Neural cell (in vitro differentiated cells): ENCODE measurements around the gene RBM33. TPM values are rescaled to one million over a fixed set of nuclear protein-coding genes. Genes with fewer than 3 reads are reported as not detected.

Experiments used
- H2AFZ ChIP-seq: fragments of 200-600, 300-800 bp; sonication (generic), shearing (Covaris generic); 2 replicates; pipeline ENCODE4 v1.6.0; 2014; ENCODE audit warnings: low read depth, mild to moderate bottlenecking, antibody characterized with exemption, low read length, moderate library complexity
- H3F3A ChIP-seq: fragments of 200-600 bp; shearing (Covaris generic); 2 replicates; pipeline ENCODE4 v1.6.1; 2016; ENCODE audit warnings: mild to moderate bottlenecking, moderate library complexity, mixed read lengths, antibody characterized with exemption, low read length; ENCODE audit not compliant: insufficient read depth, poor library complexity, severe bottlenecking
- H3K27ac ChIP-seq: fragments of 200-600, 300-800 bp; sonication (generic), shearing (Covaris generic); 2 replicates; pipeline ENCODE4 v1.5.1; 2014; ENCODE audit warnings: mild to moderate bottlenecking, low read length, moderate library complexity
- H3K27me3 ChIP-seq: fragments of 300-800, 200-600 bp; sonication (generic), shearing (Covaris generic); 2 replicates; pipeline ENCODE4 v1.6.0; 2014; ENCODE audit warnings: mild to moderate bottlenecking, low read depth, low read length, moderate library complexity; ENCODE audit not compliant: insufficient read depth
- H3K36me3 ChIP-seq: fragments of 300-800, 200-600 bp; sonication (generic), shearing (Covaris generic); 2 replicates; pipeline ENCODE4 v1.5.1; 2014; ENCODE audit warnings: mild to moderate bottlenecking, antibody characterized with exemption, low read length, moderate library complexity; ENCODE audit not compliant: insufficient read depth
- H3K4me2 ChIP-seq: fragments of 300-800, 200-600 bp; sonication (generic), shearing (Covaris generic); 2 replicates; pipeline ENCODE4 v1.6.0; 2014; ENCODE audit warnings: mild to moderate bottlenecking, low read length
- H3K4me3 ChIP-seq: fragments of 300-800, 200-600 bp; sonication (generic), shearing (Covaris generic); 2 replicates; pipeline ENCODE4 v1.5.1; 2014; ENCODE audit warnings: mild to moderate bottlenecking, low read length, moderate library complexity
- H3K79me2 ChIP-seq: fragments of 200-600 bp; shearing (Covaris generic); replicated peaks from 2 replicates; pipeline ENCODE4 v1.6.0; 2014; ENCODE audit warnings: mild to moderate bottlenecking, low read length, moderate library complexity; ENCODE audit not compliant: insufficient read depth
- H3K9ac ChIP-seq: fragments of 300-800, 200-600 bp; sonication (generic), shearing (Covaris generic); 2 replicates; pipeline ENCODE4 v1.6.1; 2016; ENCODE audit warnings: mild to moderate bottlenecking, low read length, mixed read lengths
- H3K9me2 ChIP-seq: fragments of 200-600 bp; shearing (Covaris generic); 2 replicates; pipeline ENCODE4 v1.6.1; 2016; ENCODE audit warnings: mild to moderate bottlenecking, low read length, mixed read lengths; ENCODE audit not compliant: insufficient read depth
- H3K9me3 ChIP-seq: fragments of 200-600, 300-800 bp; sonication (generic), shearing (Covaris generic); 2 replicates; pipeline ENCODE4 v1.6.1; 2016; ENCODE audit warnings: mild to moderate bottlenecking, mixed run types, low read length, moderate library complexity, mixed read lengths
- H4K20me1 ChIP-seq: fragments of 200-600 bp; shearing (Covaris generic); 2 replicates; pipeline ENCODE4 v1.6.1; 2016; ENCODE audit warnings: mild to moderate bottlenecking, mixed run types; ENCODE audit not compliant: insufficient read depth
- CTCF ChIP-seq: fragments of 450-650 bp; IDR thresholded peaks from 2 replicates; pipeline ENCODE4 v1.5.1; 2014; ENCODE audit warnings: antibody characterized with exemption, mild to moderate bottlenecking, moderate library complexity; ENCODE audit not compliant: poor library complexity, severe bottlenecking
- EP300 ChIP-seq: fragments of 450-650 bp; conservative IDR thresholded peaks from 2 replicates; pipeline ENCODE4 v1.6.1; 2014; ENCODE audit warnings: antibody characterized with exemption, mild to moderate bottlenecking, moderate library complexity; ENCODE audit not compliant: poor library complexity, severe bottlenecking
- EZH2 ChIP-seq: fragments of 200-600, 300-800 bp; shearing (Covaris generic), sonication (generic); IDR thresholded peaks from 2 replicates; pipeline ENCODE4 v1.6.1; 2014; ENCODE audit warnings: antibody characterized with exemption, low read length, borderline replicate concordance, mild to moderate bottlenecking; ENCODE audit not compliant: insufficient read depth, poor library complexity, severe bottlenecking
- MXI1 ChIP-seq: fragments of 450-650 bp; conservative IDR thresholded peaks from 2 replicates; pipeline ENCODE4 v1.6.1; 2014; ENCODE audit warnings: antibody characterized with exemption, mild to moderate bottlenecking; ENCODE audit not compliant: poor library complexity, severe bottlenecking
- POLR2AphosphoS5 ChIP-seq: IDR thresholded peaks from 2 replicates; pipeline ENCODE4 v1.6.1; 2012
- RAD21 ChIP-seq: fragments of 450-650 bp; conservative IDR thresholded peaks from 2 replicates; pipeline ENCODE4 v1.6.1; 2014; ENCODE audit warnings: antibody characterized with exemption, mild to moderate bottlenecking, moderate library complexity
- REST ChIP-seq: IDR thresholded peaks from 2 replicates; pipeline ENCODE4 v1.6.1; 2012; ENCODE audit warnings: borderline replicate concordance
- SMC3 ChIP-seq: fragments of 450-650 bp; conservative IDR thresholded peaks from 2 replicates; pipeline ENCODE4 v1.6.1; 2014; ENCODE audit warnings: antibody characterized with exemption, mild to moderate bottlenecking, moderate library complexity; ENCODE audit not compliant: poor library complexity
- TAF1 ChIP-seq: IDR thresholded peaks from 2 replicates; pipeline ENCODE4 v1.6.1; 2012; ENCODE audit warnings: low read depth
- polyA plus RNA-seq: library from polyadenylated mRNA; depleted of rRNA; stranded (reverse); fragments of >200 nt; gene quantifications from 2 replicates; pipeline ENCODE4 v1.2.3, GENCODE V29; 2014

RBM33 gene
- polyA plus RNA-seq, 1 donor from 2014 or later: 53.2 TPM

- TF ChIP-seq CTCF: no peak
- TF ChIP-seq POLR2AphosphoS5: no peak
- no peak for TF ChIP-seq SMC3
- TF ChIP-seq RAD21: no peak
- TF ChIP-seq EP300: no peak
- no peak for TF ChIP-seq REST
- no peak for TF ChIP-seq EZH2
- TF ChIP-seq TAF1: no peak
- TF ChIP-seq MXI1: no peak
- Histone ChIP-seq H3K27ac (no peak overlapping the region), H3K27me3 (no peaks in the 10 kb centered on the region), H3K36me3 (peaks cover 4% of the 10 kb centered on the region), H3K4me3 (no peak overlapping the region), H3K9me3 (peaks cover 4% of the 10 kb centered on the region), H3K4me2 (no peak overlapping the region), H4K20me1 (peaks cover 6% of the 10 kb centered on the region), H3K79me2 (peaks cover 86% of the 10 kb centered on the region), H3K9ac (no peak overlapping the region), H3F3A (no peaks in the 10 kb centered on the region), H3K9me2 (no peaks in the 10 kb centered on the region), H2AFZ (no peak overlapping the region)
Observed at GRCh38 chr7:155663937-155664336, 19.5 kb downstream of the RBM33 start.

- Histone ChIP-seq H3K36me3 (peaks cover 4% of the 10 kb centered on the region), H3K27me3 (no peaks in the 10 kb centered on the region), H3K79me2 (peaks cover 78% of the 10 kb centered on the region), H3K9ac (no peak overlapping the region), H3K4me3 (no peak overlapping the region), H3K4me2 (no peak overlapping the region), H3F3A (no peaks in the 10 kb centered on the region), H3K9me3 (peaks cover 4% of the 10 kb centered on the region), H3K9me2 (no peaks in the 10 kb centered on the region), H4K20me1 (peaks cover 6% of the 10 kb centered on the region), H2AFZ (no peak overlapping the region), H3K27ac (no peak overlapping the region)
- TF ChIP-seq CTCF (no peak), TAF1 (no peak), REST (no peak), POLR2AphosphoS5 (no peak), EZH2 (no peak), MXI1 (no peak), EP300 (no peak), RAD21 (no peak), SMC3 (no peak)
Observed at GRCh38 chr7:155665079-155665956, 20.9 kb downstream of the RBM33 start.
